Fibroblast of the aortic adventitia (primary cell): Measurements from ENCODE around the gene FOXP1. TPM values are rescaled to one million over a fixed set of nuclear protein-coding genes. Genes with fewer than 3 reads are reported as not detected.

ENCODE experiments used
- DNase-seq: peaks from one replicate; pipeline ENCODE4 v3.0.0-alpha.2; 2010; ENCODE audit warnings: low read depth
- H3K4me3 ChIP-seq: 2 replicates; pipeline ENCODE4 v1.5.1; 2011; ENCODE audit warnings: low read depth, mild to moderate bottlenecking, control low read depth, low read length, moderate library complexity
- CTCF ChIP-seq: IDR thresholded peaks from 2 replicates; pipeline ENCODE4 v1.5.1; 2011; ENCODE audit warnings: mild to moderate bottlenecking, low read length, control low read depth, inconsistent platforms; ENCODE audit not compliant: insufficient read depth
- total RNA-seq: library from RNA; depleted of rRNA; stranded (reverse); fragments of >200 nt; gene quantifications from 2 replicates; pipeline ENCODE4 v1.2.3, GENCODE V29; 2012; ENCODE audit warnings: low replicate concordance

Gene FOXP1
- total RNA-seq, 1 donor: 115 TPM

GRCh38 chr3:71602256-71602655 lies 18.7 kb upstream of the FOXP1 start:
- no peak overlapping the region for H3K4me3 ChIP-seq
- no peak for DNase-seq
- TF ChIP-seq CTCF: no peak

GRCh38 chr3:71601811-71602210 lies 18.3 kb upstream of the FOXP1 start:
- H3K4me3 ChIP-seq: no peak overlapping the region
- no peak for TF ChIP-seq CTCF
- DNase-seq: peak; percentile 42

- peak; percentile 16 for DNase-seq
- TF ChIP-seq CTCF: no peak
- no peak overlapping the region for H3K4me3 ChIP-seq
Measured at GRCh38 chr3:71600646-71601288, 17.2 kb upstream of the FOXP1 start.

GRCh38 chr3:71599416-71599815 lies 15.9 kb upstream of the FOXP1 start:
- peak; percentile 52 for DNase-seq
- TF ChIP-seq CTCF: no peak
- H3K4me3 ChIP-seq: no peak overlapping the region

GRCh38 chr3:71598292-71598691 lies 14.8 kb upstream of the FOXP1 start:
- no peak for TF ChIP-seq CTCF
- no peak for DNase-seq
- no peak overlapping the region for H3K4me3 ChIP-seq

GRCh38 chr3:71597286-71597685 lies 13.8 kb upstream of the FOXP1 start:
- no peak overlapping the region for H3K4me3 ChIP-seq
- no peak for TF ChIP-seq CTCF
- no peak for DNase-seq

- no peak for TF ChIP-seq CTCF
- no peak for DNase-seq
- H3K4me3 ChIP-seq: no peak overlapping the region
Measured at GRCh38 chr3:71593106-71593505, 9.6 kb upstream of the FOXP1 start.
